ENCODE results near the gene GABRD.

Gene GABRD

DNA sequence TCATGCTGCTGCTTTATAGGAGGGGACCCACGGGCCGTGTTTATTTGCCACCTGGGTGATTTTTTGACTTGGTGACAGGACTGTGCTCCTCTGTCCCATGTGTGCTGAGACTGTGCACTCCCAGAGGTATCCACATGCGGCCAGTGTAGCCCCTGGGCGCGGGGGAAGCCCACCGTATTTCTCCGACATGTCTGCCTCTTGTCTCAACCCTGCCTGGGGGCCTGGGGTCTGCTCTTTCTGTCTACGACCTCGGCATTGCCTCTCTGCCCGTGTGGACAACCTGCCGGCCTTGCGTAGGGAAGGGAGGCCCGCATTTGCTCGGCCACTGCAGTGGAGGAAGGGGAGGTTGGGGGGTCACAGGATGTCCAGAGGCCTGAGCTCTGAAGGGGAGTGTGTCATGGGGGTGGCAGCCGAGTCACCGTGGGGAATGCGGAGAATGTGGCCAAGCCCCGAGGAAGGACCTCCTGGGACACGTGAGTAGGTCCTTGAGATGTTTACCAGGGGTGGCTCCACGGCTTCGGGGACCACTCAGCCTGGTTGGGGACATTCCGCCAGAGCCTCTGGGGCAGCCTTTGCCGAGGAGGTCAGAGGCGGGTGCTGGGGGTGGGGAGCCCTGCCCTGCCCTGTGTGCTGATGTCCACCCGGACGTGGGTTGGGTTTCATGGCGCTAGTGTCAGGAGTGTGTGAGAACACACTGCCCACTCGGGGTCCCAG lies 42.1 kb downstream of the GABRD start:
- H3K9ac ChIP-seq (ENCODE audit: low read length in 5 of 5): no peak overlapping the region
- H3K4me1 ChIP-seq (ENCODE audit: control insufficient read depth in 5 of 5, insufficient read depth in 5 of 5, low read length in 5 of 5): no peaks in the 10 kb centered on the region
- peaks cover 4 to 12% (median 9%) of the 10 kb centered on the region in 5 donors for H3K9me3 ChIP-seq (ENCODE audit: control insufficient read depth in 5 of 5, low read length in 5 of 5)
- no peak overlapping the region for H3K4me3 ChIP-seq (ENCODE audit: low read depth in 1 of 5, low read length in 5 of 5)
- H3K27me3 ChIP-seq (ENCODE audit: control insufficient read depth in 5 of 5, insufficient read depth in 4 of 5, low read length in 5 of 5): peaks cover 0 to 18% (median 3%) of the 10 kb centered on the region in 5 donors
- H3K27ac ChIP-seq (ENCODE audit: low read depth, low read length): no peak overlapping the region
- H3K36me3 ChIP-seq (ENCODE audit: control insufficient read depth in 5 of 5, insufficient read depth in 5 of 5, low read length in 5 of 5): no peaks in the 10 kb centered on the region

GRCh38 chr1:2065699-2066098 lies 46.6 kb downstream of the GABRD start:
- Histone ChIP-seq H3K4me1 (ENCODE audit: control insufficient read depth in 5 of 5, insufficient read depth in 5 of 5, low read length in 5 of 5) (no peaks in the 10 kb centered on the region), H3K4me3 (ENCODE audit: low read depth in 1 of 5, low read length in 5 of 5) (no peak overlapping the region), H3K27ac (ENCODE audit: low read depth, low read length) (no peak overlapping the region), H3K27me3 (ENCODE audit: control insufficient read depth in 5 of 5, insufficient read depth in 4 of 5, low read length in 5 of 5) (peaks cover 0 to 23% (median 20%) of the 10 kb centered on the region in 5 donors), H3K36me3 (ENCODE audit: control insufficient read depth in 5 of 5, insufficient read depth in 5 of 5, low read length in 5 of 5) (no peaks in the 10 kb centered on the region), H3K9ac (ENCODE audit: low read length in 5 of 5) (no peak overlapping the region), H3K9me3 (ENCODE audit: control insufficient read depth in 5 of 5, low read length in 5 of 5) (peaks cover 4 to 12% (median 9%) of the 10 kb centered on the region in 5 donors)

- H3K9ac ChIP-seq (ENCODE audit: low read length in 5 of 5): no peak overlapping the region
- no peak overlapping the region for H3K27ac ChIP-seq (ENCODE audit: low read depth, low read length)
- peaks cover 4 to 12% (median 9%) of the 10 kb centered on the region in 5 donors for H3K9me3 ChIP-seq (ENCODE audit: control insufficient read depth in 5 of 5, low read length in 5 of 5)
- H3K4me1 ChIP-seq (ENCODE audit: control insufficient read depth in 5 of 5, insufficient read depth in 5 of 5, low read length in 5 of 5): no peaks in the 10 kb centered on the region
- H3K36me3 ChIP-seq (ENCODE audit: control insufficient read depth in 5 of 5, insufficient read depth in 5 of 5, low read length in 5 of 5): no peaks in the 10 kb centered on the region
- no peak overlapping the region for H3K4me3 ChIP-seq (ENCODE audit: low read depth in 1 of 5, low read length in 5 of 5)
- peaks cover 4 to 34% (median 25%) of the 10 kb centered on the region in 5 donors for H3K27me3 ChIP-seq (ENCODE audit: control insufficient read depth in 5 of 5, insufficient read depth in 4 of 5, low read length in 5 of 5)
These were observed 48.2 kb downstream of the GABRD start for GRCh38 chr1:2067393-2067792.

DNA sequence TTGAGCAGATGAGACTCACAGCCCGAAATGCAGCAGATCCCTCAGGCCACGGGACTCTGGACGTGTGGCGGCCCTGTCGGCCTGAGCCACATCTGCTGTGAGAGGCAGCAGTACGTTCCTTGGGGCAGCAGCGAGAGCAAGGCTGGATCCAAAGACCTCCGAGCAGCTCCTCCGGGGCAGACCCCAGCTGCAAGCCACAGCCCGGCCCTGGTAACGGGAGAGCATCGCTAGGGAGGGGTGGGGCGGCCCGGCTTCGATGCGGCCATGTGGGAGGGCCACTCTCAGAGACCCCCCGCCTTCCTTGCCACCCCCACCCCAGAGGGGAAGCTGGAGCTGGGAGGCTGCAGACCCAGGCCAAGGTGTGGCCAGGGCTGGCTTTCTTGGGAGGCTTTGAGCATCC lies 48.8 kb downstream of the GABRD start:
- H3K27ac ChIP-seq (ENCODE audit: low read depth, low read length): no peak overlapping the region
- H3K4me3 ChIP-seq (ENCODE audit: low read depth in 1 of 5, low read length in 5 of 5): no peak overlapping the region
- peaks cover 10 to 40% (median 30%) of the 10 kb centered on the region in 5 donors for H3K27me3 ChIP-seq (ENCODE audit: control insufficient read depth in 5 of 5, insufficient read depth in 4 of 5, low read length in 5 of 5)
- no peak overlapping the region for H3K9ac ChIP-seq (ENCODE audit: low read length in 5 of 5)
- H3K36me3 ChIP-seq (ENCODE audit: control insufficient read depth in 5 of 5, insufficient read depth in 5 of 5, low read length in 5 of 5): no peaks in the 10 kb centered on the region
- no peaks in the 10 kb centered on the region for H3K4me1 ChIP-seq (ENCODE audit: control insufficient read depth in 5 of 5, insufficient read depth in 5 of 5, low read length in 5 of 5)
- H3K9me3 ChIP-seq (ENCODE audit: control insufficient read depth in 5 of 5, low read length in 5 of 5): peaks cover 4 to 12% (median 9%) of the 10 kb centered on the region in 5 donors

- H3K36me3 ChIP-seq (ENCODE audit: control insufficient read depth in 5 of 5, insufficient read depth in 5 of 5, low read length in 5 of 5): no peaks in the 10 kb centered on the region
- H3K27me3 ChIP-seq (ENCODE audit: control insufficient read depth in 5 of 5, insufficient read depth in 4 of 5, low read length in 5 of 5): peaks cover 15 to 49% (median 39%) of the 10 kb centered on the region in 5 donors
These were observed 49.8 kb downstream of the GABRD start for GRCh38 chr1:2068951-2069350.

DNA sequence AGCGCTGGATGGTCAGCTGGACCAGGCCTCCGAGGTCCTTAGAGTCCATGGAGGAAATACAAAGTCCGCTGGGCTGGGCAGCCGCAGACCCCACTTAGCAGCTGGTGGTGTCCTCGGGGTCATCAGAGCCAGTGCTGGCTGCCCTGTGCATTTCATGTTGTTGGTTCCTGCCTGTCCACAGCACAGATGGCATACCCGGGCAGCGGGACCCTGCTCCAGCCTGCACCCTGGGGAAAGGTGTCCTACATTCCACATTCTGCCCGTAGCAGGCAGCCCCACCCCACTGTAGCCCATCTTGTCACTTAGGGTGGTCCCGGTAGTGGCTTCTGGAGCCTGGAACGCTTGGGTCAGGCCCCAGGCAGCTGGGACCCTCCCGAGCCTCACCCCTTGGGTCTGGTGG lies 50.9 kb downstream of the GABRD start:
- Histone ChIP-seq H3K27me3 (ENCODE audit: control insufficient read depth in 5 of 5, insufficient read depth in 4 of 5, low read length in 5 of 5) (peaks cover 15 to 60% (median 44%) of the 10 kb centered on the region in 5 donors), H3K4me3 (ENCODE audit: low read depth in 1 of 5, low read length in 5 of 5) (no peak overlapping the region), H3K36me3 (ENCODE audit: control insufficient read depth in 5 of 5, insufficient read depth in 5 of 5, low read length in 5 of 5) (no peaks in the 10 kb centered on the region), H3K4me1 (ENCODE audit: control insufficient read depth in 5 of 5, insufficient read depth in 5 of 5, low read length in 5 of 5) (no peaks in the 10 kb centered on the region), H3K9ac (ENCODE audit: low read length in 5 of 5) (no peak overlapping the region), H3K27ac (ENCODE audit: low read depth, low read length) (no peak overlapping the region), H3K9me3 (ENCODE audit: control insufficient read depth in 5 of 5, low read length in 5 of 5) (peaks cover 0 to 4% (median 2%) of the 10 kb centered on the region in 5 donors)

More at GRCh38 chr1:2068951-2069350, 49.8 kb downstream of the GABRD start:
- no peak overlapping the region for H3K9ac ChIP-seq (ENCODE audit: low read length in 5 of 5)
- H3K4me1 ChIP-seq (ENCODE audit: control insufficient read depth in 5 of 5, insufficient read depth in 5 of 5, low read length in 5 of 5): no peaks in the 10 kb centered on the region
- H3K4me3 ChIP-seq (ENCODE audit: low read depth in 1 of 5, low read length in 5 of 5): no peak overlapping the region
- H3K9me3 ChIP-seq (ENCODE audit: control insufficient read depth in 5 of 5, low read length in 5 of 5): peaks cover 4 to 12% (median 9%) of the 10 kb centered on the region in 5 donors
- H3K27ac ChIP-seq (ENCODE audit: low read depth, low read length): no peak overlapping the region

GRCh38 chr1:2070800-2071530 lies 51.8 kb downstream of the GABRD start:
- Histone ChIP-seq H3K36me3 (ENCODE audit: control insufficient read depth in 5 of 5, insufficient read depth in 5 of 5, low read length in 5 of 5) (no peaks in the 10 kb centered on the region), H3K9ac (ENCODE audit: low read length in 5 of 5) (no peak overlapping the region), H3K27ac (ENCODE audit: low read depth, low read length) (no peak overlapping the region), H3K4me3 (ENCODE audit: low read depth in 1 of 5, low read length in 5 of 5) (no peak overlapping the region), H3K27me3 (ENCODE audit: control insufficient read depth in 5 of 5, insufficient read depth in 4 of 5, low read length in 5 of 5) (peaks cover 15 to 61% (median 53%) of the 10 kb centered on the region in 5 donors), H3K4me1 (ENCODE audit: control insufficient read depth in 5 of 5, insufficient read depth in 5 of 5, low read length in 5 of 5) (no peaks in the 10 kb centered on the region), H3K9me3 (ENCODE audit: control insufficient read depth in 5 of 5, low read length in 5 of 5) (no peaks in the 10 kb centered on the region)

DNA sequence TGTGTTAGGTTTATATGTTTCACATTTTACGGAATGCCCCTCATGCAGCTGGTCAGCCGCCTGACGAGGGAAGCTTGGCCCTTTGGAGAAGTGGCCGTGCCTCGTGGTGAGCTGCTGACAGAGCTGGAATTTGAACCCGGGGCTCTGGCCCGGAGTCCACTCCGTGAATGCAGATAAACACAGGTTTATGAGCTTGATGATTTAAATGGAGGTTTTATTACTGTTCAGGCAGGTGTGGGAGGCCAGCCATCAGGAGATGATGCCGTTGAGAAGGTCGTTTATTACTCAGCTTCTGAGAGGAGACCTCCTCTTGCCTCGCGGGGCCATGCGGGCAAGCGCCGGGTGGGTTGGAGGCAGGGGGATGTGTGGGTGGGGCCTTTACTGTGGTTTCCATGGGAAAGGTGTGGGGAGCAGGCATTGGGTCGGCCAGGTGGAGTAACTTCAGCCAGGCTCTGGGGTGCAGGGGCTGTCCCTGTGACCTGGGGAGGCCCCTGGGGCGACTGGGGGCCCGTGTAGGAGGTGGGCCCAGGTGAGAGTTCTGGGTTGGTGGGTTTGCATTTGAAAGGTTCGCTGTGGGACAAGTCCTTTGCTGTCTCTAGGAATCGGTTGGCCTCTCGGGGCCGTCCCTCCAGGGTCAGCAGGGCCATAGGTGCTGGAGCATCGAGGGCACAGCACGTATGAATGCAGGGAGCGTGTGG lies 53.1 kb downstream of the GABRD start:
- no peaks in the 10 kb centered on the region for H3K4me1 ChIP-seq (ENCODE audit: control insufficient read depth in 5 of 5, insufficient read depth in 5 of 5, low read length in 5 of 5)
- no peak overlapping the region for H3K9ac ChIP-seq (ENCODE audit: low read length in 5 of 5)
- H3K4me3 ChIP-seq (ENCODE audit: low read depth in 1 of 5, low read length in 5 of 5): no peak overlapping the region
- no peaks in the 10 kb centered on the region for H3K36me3 ChIP-seq (ENCODE audit: control insufficient read depth in 5 of 5, insufficient read depth in 5 of 5, low read length in 5 of 5)
- H3K27me3 ChIP-seq (ENCODE audit: control insufficient read depth in 5 of 5, insufficient read depth in 4 of 5, low read length in 5 of 5): peaks cover 15 to 61% (median 59%) of the 10 kb centered on the region in 5 donors
- H3K9me3 ChIP-seq (ENCODE audit: control insufficient read depth in 5 of 5, low read length in 5 of 5): peaks cover 0 to 8% (median 6%) of the 10 kb centered on the region in 5 donors
- H3K27ac ChIP-seq (ENCODE audit: low read depth, low read length): no peak overlapping the region

DNA sequence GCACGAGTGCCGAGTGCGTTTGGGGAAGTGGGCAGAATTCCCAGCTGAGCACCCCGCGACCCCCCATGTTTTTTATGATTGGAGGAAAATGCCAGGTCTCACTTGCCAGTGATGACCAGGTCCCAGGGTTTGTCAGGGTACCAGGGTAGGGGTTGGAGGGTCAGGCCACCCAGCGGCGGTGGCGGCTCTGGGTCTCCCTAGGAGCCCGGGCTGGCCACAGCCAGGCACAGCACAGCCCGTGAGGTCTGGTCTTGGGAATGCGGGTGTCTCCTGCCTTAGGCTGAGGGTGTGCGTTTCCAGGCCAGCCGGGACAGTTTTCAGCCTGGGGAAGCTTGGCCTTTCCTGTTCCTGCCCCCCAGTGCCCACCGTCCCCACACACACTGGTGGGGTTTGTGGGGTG lies 53.7 kb downstream of the GABRD start:
- no peaks in the 10 kb centered on the region for H3K36me3 ChIP-seq (ENCODE audit: control insufficient read depth in 5 of 5, insufficient read depth in 5 of 5, low read length in 5 of 5)
- no peak overlapping the region for H3K27ac ChIP-seq (ENCODE audit: low read depth, low read length)
- no peak overlapping the region for H3K9ac ChIP-seq (ENCODE audit: low read length in 5 of 5)
- peaks cover 3 to 14% (median 12%) of the 10 kb centered on the region in 5 donors for H3K9me3 ChIP-seq (ENCODE audit: control insufficient read depth in 5 of 5, low read length in 5 of 5)
- no peaks in the 10 kb centered on the region for H3K4me1 ChIP-seq (ENCODE audit: control insufficient read depth in 5 of 5, insufficient read depth in 5 of 5, low read length in 5 of 5)
- peaks cover 15 to 60% (median 59%) of the 10 kb centered on the region in 5 donors for H3K27me3 ChIP-seq (ENCODE audit: control insufficient read depth in 5 of 5, insufficient read depth in 4 of 5, low read length in 5 of 5)
- no peak overlapping the region for H3K4me3 ChIP-seq (ENCODE audit: low read depth in 1 of 5, low read length in 5 of 5)
